Transverse colon (tissue), 4 donors: ENCODE results near the gene TRIM31. TPM values are rescaled to one million over a fixed set of nuclear protein-coding genes. Genes with fewer than 3 reads are reported as not detected.

Source experiments
- DNase-seq: peaks from one replicate; pipeline ENCODE4 v3.0.0-alpha.2; 2019
- H3K27ac ChIP-seq, 4 donors: fragments of 200-600 bp; sonication (generic); 2 replicates each; pipeline ENCODE4 v1.5.1; 2016 to 2018; ENCODE audit warnings: inconsistent platforms in 4 of 4
- H3K27me3 ChIP-seq: fragments of 200-600 bp; sonication (generic); 2 replicates; pipeline ENCODE4 v1.5.1; 2017; ENCODE audit warnings: inconsistent platforms
- H3K36me3 ChIP-seq, 4 donors: fragments of 200-600 bp; sonication (generic); 2 replicates each; pipeline ENCODE4 v1.5.1; 2017 to 2019; ENCODE audit warnings: inconsistent platforms in 4 of 4
- H3K4me1 ChIP-seq, 4 donors: fragments of 200-600 bp; sonication (generic); 2 replicates each; pipeline ENCODE4 v1.5.1; 2017 to 2020; ENCODE audit warnings: inconsistent platforms in 4 of 4
- H3K4me3 ChIP-seq, 4 donors: fragments of 200-600 bp; sonication (generic); 1 replicate in 1 of 4; 2 replicates in 3 of 4; pipeline versions ENCODE4 v1.5.1 to v1.6.1; 2017 to 2019; ENCODE audit warnings: inconsistent platforms in 4 of 4
- H3K9me3 ChIP-seq, 2 donors: fragments of 200-600 bp; sonication (generic); 2 replicates each; pipeline ENCODE4 v1.5.1; 2017 to 2019; ENCODE audit warnings: inconsistent platforms in 2 of 2
- CTCF ChIP-seq, 5 experiments: fragments of 200-600 bp in 3 of 5; fragments of 450-650 bp in 2 of 5; sonication (generic) in 3 of 5; IDR thresholded peaks; 1 replicate in 2 of 5; 2 replicates in 3 of 5; pipeline ENCODE4 v1.5.1; 2016 to 2017; ENCODE audit warnings: antibody characterized with exemption in 5 of 5, inconsistent platforms in 3 of 5, mild to moderate bottlenecking in 2 of 5, moderate library complexity in 1 of 5
- EP300 ChIP-seq: sonication (generic); formaldehyde crosslinking; IDR thresholded peaks from one replicate; pipeline ENCODE4 v1.6.1; 2017; ENCODE audit warnings: antibody characterized with exemption, low read depth
- POLR2A ChIP-seq: fragments of 450-650 bp; IDR thresholded peaks from one replicate; pipeline ENCODE4 v1.6.1; 2016; ENCODE audit warnings: antibody characterized with exemption, mild to moderate bottlenecking, moderate library complexity
- POLR2AphosphoS5 ChIP-seq, 3 donors: sonication (generic); formaldehyde crosslinking; IDR thresholded peaks; one replicate each; pipeline ENCODE4 v1.6.1; 2016; ENCODE audit warnings: antibody characterized with exemption in 3 of 3
- WGBS, 2 donors: methylation state at CpG; one replicate each; pipeline ENCODE4 v1.1.5; 2018; ENCODE audit warnings: low coverage in 1 of 2; 5-methylcytosine and 5-hydroxymethylcytosine counted together
- in situ Hi-C, 4 donors: fragments of 200-750 bp; cut with MboI; loops; one replicate each; pipeline versions ENCODE4 v1.15.0 to v1.15.1; 2017; ENCODE audit warnings: low sequenced_read_pairs in 3 of 4, low pct_ligation_motif_present in 1 of 4, low pct_unique_long_range_greater_than_20kb in 1 of 4
- intact Hi-C: fragments of 100-400 bp; cut with DNase I; formaldehyde crosslinking; loops from one replicate; pipeline ENCODE4 v1.15.1; 2023; ENCODE audit warnings: low total_unique reads
- total RNA-seq, 4 donors: library from RNA; depleted of rRNA; stranded (reverse); fragments of >200 nt; gene quantifications; one replicate each; pipeline ENCODE4 v1.1.0, GENCODE V29; 2016

Gene TRIM31
- total RNA-seq, 4 donors from 2014 or later: 3.4 to 221 (median 151) TPM

- peak; percentile 85 for DNase-seq
- 1 to 2% methylated on average over 13 to 45 of the region's 47 CpGs for WGBS, 2 donors
- TF ChIP-seq POLR2A (peak; percentile 66), CTCF (IDR thresholded peaks at IDR 0.05) (peak in 2 of 5 experiments; percentile 2 to 25), EP300 (no peak), POLR2AphosphoS5 (IDR thresholded peaks at IDR 0.05) (peak; percentile 24 to 78 (median 77))
- Histone ChIP-seq H3K36me3 (no peaks in the 10 kb centered on the region), H3K27ac (peak overlapping the region; percentile 80 to 84 (median 82)), H3K4me3 (peak overlapping the region; percentile 2 to 55 (median 29)), H3K4me1 (peaks cover 25 to 55% (median 33%) of the 10 kb centered on the region in 4 donors), H3K9me3 (no peaks in the 10 kb centered on the region), H3K27me3 (peaks cover 46% of the 10 kb centered on the region)
- intact Hi-C loops (no loop called here), in situ Hi-C loops (no loop called here)
Measured at GRCh38 chr6:30100585-30101443, 12.1 kb downstream of the TRIM31 start.

- no peak for DNase-seq
- H3K36me3 ChIP-seq: no peaks in the 10 kb centered on the region
- 39 to 47% methylated on average over 6 to 8 of the region's 8 CpGs for WGBS, 2 donors
- in situ Hi-C loops (no loop called here), intact Hi-C loops (no loop called here)
- peak overlapping the region in 2 of 4 donors; percentile 35 to 55 for H3K4me3 ChIP-seq
- H3K27ac ChIP-seq: peak overlapping the region; percentile 80 to 84 (median 82)
- no peaks in the 10 kb centered on the region for H3K9me3 ChIP-seq
- peaks cover 25 to 58% (median 33%) of the 10 kb centered on the region in 4 donors for H3K4me1 ChIP-seq
- TF ChIP-seq EP300 (no peak), CTCF (IDR thresholded peaks at IDR 0.05) (no peak), POLR2AphosphoS5 (IDR thresholded peaks at IDR 0.05) (no peak), POLR2A (no peak)
- peaks cover 51% of the 10 kb centered on the region for H3K27me3 ChIP-seq
Measured at GRCh38 chr6:30100154-30100553, 12.7 kb downstream of the TRIM31 start.

- in situ Hi-C loops (no loop called here), intact Hi-C loops (no loop called here)
- no peaks in the 10 kb centered on the region for H3K36me3 ChIP-seq
- no peaks in the 10 kb centered on the region for H3K9me3 ChIP-seq
- no peak for TF ChIP-seq CTCF (IDR thresholded peaks at IDR 0.05)
- TF ChIP-seq POLR2AphosphoS5 (IDR thresholded peaks at IDR 0.05): peak in 1 of 3 donors; percentile 35
- peaks cover 22 to 49% (median 30%) of the 10 kb centered on the region in 4 donors for H3K4me1 ChIP-seq
- peak overlapping the region in 1 of 4 donors; percentile 40 for H3K27ac ChIP-seq
- 47 to 55% methylated on average over 2 to 4 of the region's 4 CpGs for WGBS, 2 donors
- H3K4me3 ChIP-seq: no peak overlapping the region
- peak; percentile 60 for DNase-seq
- H3K27me3 ChIP-seq: peaks cover 54% of the 10 kb centered on the region
Measured at GRCh38 chr6:30097902-30098768, 14.8 kb downstream of the TRIM31 start.

- H3K4me1 ChIP-seq: peaks cover 16 to 45% (median 22%) of the 10 kb centered on the region in 4 donors
- intact Hi-C loops (no loop called here), in situ Hi-C loops (no loop called here)
- TF ChIP-seq CTCF (IDR thresholded peaks at IDR 0.05) (no peak), POLR2AphosphoS5 (IDR thresholded peaks at IDR 0.05) (no peak), EP300 (no peak), POLR2A (no peak)
- no peak overlapping the region for H3K27ac ChIP-seq
- no peak for DNase-seq
- peaks cover 62% of the 10 kb centered on the region for H3K27me3 ChIP-seq
- H3K9me3 ChIP-seq: no peaks in the 10 kb centered on the region
- no peaks in the 10 kb centered on the region for H3K36me3 ChIP-seq
- H3K4me3 ChIP-seq: no peak overlapping the region
- WGBS, 2 donors: 50% methylated on average over 1 of the region's 1 CpG; no CpG with 5 or more reads in 1 of the 2 donors
Measured at GRCh38 chr6:30096829-30097228, 16.1 kb downstream of the TRIM31 start.
